Erythroblast (primary cell): ENCODE data around the gene ATAD3C.
"Not testable (repeated sequence)": the region's sequence is repeated elsewhere in the genome, so short reads cannot be mapped to it uniquely, and the experiment has no call there.

ENCODE experiments used
- DNase-seq, 2 experiments: peaks; one replicate each; lab custom pipeline; 2025; lab: John Stamatoyannopoulos, UW
- GATA1 ChIP-seq: IDR thresholded peaks from 2 replicates; pipeline ENCODE4 v1.6.1; 2011; ENCODE audit warnings: low read depth, mild to moderate bottlenecking, control low read depth, low read length, moderate library complexity
- POLR2A ChIP-seq: IDR thresholded peaks from 2 replicates; pipeline ENCODE4 v1.6.1; 2011; ENCODE audit warnings: mild to moderate bottlenecking, low read length

Gene ATAD3C, protein sequence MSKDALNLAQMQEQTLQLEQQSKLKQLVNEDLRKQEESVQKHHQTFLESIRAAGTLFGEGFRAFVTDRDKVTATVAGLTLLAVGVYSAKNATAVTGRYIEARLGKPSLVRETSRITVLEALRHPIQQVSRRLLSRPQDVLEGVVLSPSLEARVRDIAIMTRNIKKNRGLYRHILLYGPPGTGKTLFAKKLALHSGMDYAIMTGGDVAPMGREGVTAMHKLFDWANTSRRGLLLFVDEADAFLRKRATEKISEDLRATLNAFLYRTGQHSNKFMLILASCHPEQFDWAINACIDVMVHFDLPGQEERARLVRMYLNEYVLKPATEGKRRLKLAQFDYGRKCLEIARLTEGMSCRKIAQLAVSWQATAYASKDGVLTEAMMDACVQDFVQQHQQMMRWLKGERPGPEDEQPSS

DNA sequence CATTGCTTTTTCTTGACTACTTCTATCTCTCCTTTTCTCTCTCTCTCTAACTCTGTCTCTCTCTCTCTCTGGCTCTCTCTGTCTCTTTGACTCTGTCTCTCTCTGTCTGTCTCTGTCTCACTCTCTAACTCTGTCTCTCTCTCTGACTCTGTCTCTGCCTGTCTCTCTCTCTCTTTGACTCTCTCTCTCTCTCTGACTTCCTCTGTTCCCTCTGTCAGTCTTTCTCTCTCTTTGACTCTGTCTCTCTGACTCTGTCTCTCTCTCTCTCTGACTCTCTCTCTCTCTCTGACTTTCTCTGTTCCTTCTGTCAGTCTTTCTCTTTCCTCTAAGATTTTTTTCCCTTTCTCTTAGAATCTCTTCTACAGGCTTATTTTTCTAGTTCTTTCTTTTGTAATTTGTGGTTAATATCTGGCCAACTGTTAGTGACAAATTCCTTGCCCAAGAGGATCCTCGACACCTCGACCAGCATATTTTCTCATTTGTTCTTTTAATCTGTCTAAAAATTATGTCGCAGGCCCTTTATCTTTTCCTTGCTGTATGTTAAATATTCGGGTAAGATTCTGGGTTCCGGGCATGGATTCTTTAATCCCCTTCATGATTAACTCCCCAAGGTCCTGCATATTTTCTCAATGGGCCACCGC lies at the start of gene ATAD3C:
TSS of gene ATAD3C (plus strand) at position 591 of the 641 bp plus-strand sequence. CDS start 995 bp downstream, outside the sequence.
- DNase-seq: no peak
- TF ChIP-seq GATA1: no peak
- no peak for TF ChIP-seq POLR2A

DNA sequence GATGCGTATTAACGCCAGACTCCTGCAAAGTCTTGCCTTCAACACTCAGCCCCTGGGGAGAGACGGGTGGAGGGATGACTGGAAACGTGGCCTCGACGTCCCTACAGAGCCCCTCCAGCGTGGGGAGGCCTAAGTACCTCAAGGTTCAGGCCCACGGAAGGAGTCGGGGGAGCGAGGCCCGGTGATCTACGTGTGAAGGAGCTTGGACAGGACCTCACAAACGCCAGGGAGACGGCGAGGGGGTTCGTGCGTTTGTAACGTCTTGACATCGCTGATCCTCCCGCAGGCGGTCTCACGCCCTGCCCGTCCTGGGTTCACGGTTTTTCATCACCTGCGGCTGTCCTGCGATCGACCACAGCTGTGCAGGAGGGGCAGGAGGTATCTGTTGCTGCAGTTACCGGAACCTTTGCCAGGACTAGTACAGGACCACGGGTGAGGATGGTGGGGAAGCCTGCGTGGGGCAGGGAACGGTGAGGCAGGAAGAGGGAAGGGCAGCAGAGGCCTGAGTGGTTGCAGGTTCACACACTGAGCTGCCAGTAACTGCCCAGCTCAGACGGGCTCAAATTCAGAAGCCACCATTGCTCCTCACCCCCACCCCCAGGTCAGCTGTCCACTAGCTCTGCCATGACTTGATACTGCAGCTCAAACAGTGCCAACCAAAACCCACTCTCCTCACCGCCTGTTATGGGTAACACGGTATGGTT lies 49.5 kb upstream of the ATAD3C start:
- peak; percentile 70 to 75 for DNase-seq
- TF ChIP-seq POLR2A: peak; percentile 64
- TF ChIP-seq GATA1: no peak

DNA sequence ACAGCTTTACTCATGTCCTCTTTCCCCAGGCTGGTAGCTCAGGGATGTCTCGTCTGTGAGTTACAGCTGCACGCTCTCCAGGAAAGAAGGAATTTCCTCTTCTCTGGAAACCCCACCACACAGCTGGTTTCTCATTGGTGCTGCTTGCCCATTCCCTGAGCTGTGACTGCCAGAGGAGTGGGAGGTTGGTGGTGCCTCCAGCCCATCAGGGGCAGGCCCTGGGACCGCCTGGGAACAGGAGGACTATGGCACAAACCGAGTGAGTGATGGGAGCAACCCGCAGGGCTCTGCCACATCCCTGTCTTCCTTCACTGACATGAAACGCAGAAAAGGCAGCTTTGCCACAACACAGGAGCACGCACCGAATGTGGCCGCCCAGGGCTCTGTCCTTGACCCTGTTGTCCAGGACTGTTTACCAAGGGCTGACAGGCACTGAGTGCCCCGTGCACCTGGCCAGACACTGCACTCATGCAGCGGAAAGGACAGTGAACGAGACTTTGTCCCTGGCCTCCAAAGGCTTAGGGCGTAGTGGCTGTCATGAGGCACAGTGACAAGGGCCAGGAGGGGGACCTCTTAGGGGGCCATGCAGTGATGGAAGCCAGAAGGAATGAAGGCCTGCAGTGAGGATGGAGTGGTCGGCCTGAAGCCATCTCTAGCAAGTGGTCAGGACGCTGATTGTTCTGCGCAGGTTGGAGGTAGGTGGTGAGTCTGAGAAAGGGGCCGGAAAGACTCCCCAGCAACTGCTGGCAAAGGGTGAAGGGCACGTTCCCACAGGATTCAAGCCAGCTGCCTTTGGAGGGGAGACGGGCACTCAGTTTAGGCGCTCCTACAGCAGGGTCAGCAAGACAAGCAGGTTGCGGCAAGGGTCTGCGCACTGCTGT lies 48.7 kb upstream of the ATAD3C start:
- no peak for DNase-seq
- TF ChIP-seq POLR2A: no peak

DNA sequence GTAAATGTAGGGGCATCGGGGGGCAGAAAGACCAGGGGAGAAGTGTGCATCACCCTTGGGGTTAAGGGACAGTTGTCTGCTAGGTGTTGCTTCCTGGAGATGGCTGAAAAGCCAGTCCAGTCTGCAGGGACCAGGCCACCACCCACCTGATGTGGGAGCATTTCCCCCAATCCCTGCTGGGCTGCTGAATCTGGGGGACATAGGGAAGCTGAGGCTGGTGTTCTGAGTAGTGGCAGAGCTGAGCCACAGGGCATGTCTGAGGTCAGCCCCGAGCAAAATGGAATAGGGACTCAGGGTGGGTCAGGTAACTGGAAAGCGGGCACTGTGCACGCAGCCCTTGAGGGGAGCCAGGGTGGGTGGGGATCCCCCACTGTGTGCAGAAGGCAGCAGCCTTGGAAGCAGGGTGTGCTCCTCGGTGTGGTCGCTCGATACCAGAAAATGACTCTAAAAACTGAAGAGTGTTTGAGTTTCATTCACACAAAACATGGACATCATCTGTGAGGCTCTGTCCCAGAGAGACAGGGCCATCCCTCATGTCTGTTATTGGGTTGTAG lies 48.0 kb upstream of the ATAD3C start:
- no peak for DNase-seq
- peak; percentile 42 for TF ChIP-seq POLR2A
- TF ChIP-seq GATA1: no peak

DNA sequence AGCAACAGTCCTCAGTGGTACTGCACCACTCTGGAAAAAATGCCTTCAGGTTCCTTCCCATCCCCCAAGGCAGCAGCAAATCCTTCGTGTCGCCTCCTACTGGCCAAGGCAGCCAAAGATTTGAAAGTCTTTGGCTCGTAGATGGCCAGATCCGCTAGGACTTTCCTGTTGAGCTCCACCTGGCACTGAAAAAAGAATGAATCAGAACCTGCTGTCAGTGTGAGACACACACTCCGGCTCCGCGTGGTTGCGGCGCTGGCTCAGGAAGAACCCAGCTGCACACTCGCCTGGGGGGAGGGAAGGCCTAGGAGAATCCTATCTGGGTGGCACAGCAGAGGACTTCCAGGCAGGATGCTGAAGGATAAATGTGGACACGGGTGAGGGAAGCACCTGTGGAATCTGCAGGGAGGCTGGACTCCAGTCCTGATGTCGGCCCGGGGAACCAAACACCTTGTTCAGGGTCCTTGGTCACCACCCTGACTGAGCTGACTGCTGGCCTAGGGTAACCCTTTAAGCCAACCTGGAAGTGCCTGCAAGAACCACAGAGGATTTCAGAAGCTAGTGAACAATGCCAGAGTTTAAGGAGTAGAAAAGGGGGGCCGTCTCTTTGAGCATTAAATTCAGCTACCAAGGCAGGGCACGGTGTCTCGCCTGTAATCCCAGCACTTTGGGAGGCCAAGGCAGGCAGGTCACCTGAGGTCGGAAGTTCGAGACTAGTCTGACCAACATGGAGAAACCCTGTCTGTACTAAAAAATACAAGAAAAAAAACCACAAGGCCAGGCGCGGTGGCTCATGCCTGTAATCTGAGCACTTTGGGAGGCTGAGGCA lies 47.2 kb upstream of the ATAD3C start:
- TF ChIP-seq POLR2A: no peak
- TF ChIP-seq GATA1: no peak

DNA sequence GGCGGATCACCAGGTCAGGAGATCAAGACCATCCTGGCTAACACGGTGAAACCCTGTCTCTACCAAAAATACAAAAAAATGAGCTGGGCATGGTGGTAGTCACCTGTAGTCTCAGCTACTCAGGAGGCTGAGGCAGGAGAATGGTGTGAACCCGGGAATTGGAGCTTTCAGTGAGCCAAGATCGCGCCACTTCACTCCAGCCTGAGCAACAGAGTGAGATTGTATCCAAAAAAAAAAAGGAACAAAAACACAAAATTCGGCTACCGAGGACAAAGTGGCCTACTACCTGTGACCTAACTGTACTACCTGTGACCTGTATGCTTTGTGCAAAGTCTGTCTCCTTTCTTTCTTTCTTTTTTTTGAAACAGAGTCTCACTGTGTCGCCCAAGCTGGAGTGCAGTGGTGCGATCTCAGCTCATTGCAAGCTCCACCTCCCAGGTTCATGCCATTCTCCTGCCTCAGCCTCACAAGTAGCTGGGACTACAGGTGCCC lies 46.5 kb upstream of the ATAD3C start:
- DNase-seq: not testable (repeated sequence)

More for the DNA sequence above, 47.2 kb upstream of the ATAD3C start:
- peak; percentile 58 to 68 for DNase-seq

DNA sequence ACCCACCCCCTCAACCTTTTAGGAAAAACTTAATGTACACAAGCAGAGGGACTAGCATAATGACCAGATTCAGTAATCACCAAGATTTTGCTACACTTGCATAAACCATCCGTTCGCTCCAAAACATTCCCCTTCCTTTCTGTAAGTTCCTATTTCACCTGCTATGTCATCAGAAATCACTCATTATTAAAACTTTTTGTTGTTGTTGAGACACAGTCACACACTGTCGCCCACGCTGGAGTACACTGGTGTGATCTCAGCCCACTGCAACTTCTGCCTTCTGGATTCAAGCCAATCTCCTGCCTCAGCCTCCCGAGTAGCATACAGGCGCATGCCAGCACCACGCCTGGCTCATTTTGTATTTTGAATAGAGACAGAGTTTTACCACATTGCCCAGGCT lies 45.8 kb upstream of the ATAD3C start:
- DNase-seq: no peak
- TF ChIP-seq POLR2A (peak; percentile 19), GATA1 (no peak)

DNA sequence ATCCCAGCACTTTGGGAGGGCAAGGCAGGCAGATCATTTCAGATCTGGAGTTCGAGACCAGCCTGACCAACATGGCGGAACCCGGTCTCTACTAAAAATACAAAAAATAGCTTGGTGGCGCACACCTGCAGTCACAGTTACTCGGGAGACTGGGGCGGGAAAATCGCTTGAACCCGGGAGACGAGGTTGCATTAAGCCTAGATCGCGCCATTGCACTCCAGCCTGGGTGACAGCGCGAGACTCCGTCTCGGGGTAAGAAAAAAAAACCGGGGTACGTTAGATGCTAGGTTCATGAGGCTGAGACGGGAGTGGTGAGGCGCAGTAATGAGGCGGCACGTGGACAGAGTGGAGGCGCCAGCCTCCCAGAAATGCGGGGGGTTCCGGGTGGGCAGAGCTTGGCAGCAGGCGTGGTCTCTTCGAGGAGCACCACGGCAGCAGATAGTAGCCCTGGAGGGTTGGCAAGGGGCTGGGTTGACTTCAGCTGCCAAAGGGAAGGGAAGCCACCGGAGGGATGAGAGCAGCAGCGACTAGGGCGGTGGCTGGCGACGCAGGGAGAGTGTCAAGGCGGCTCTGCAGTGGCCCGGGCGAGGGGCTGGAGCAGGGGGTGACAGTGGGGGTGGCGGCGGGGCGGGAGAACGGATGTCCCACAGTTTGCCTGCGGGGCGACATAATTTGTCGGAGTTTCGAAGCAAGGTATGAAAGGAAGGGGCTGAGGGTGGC lies 43.2 kb upstream of the ATAD3C start:
- DNase-seq: peak; percentile 48 to 49
- TF ChIP-seq POLR2A (no peak), GATA1 (no peak)

DNA sequence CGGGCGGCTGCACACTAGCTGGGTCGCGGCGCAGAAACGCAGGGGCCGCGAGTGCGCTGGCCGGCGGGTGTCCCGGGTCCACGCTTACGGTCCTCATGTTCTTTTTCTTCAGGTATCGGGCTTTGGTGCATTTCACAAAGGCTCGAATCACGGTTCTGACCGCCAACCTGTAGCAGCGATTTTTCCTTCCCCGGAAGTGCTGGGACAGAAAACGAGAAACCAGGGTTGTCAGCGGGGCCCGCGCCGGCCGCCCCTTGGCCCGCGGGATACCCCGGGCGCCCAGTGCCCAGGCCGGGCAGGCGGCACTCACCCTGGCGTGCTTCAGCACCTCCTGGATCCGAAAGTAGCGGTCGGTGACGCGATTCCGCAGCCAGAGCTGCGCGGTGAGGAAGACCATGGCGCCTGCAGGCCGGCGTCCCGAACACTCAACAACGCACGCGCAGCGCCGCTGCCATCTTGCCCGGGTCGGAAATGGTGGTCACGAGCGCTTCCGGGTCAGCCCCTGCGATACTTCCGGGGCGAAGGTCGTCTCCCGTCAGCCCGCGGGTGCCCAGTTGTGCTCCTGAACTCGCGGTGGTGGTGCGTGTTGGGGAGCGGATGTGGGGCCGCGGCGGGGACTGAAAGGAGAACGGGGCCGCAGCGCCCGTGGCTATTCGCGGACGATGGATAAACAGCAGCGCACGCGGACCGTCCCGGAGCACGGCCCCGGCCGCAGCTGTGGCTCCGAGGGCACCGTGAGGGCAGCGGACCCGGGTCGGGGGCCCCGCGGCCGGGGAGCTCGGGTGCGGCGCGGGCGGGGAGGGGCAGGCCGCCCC lies 42.5 kb upstream of the ATAD3C start, which contains the start of gene MRPL20:
TSS of gene MRPL20 (minus strand) at position 473 of the 815 bp plus-strand sequence. CDS start at position 397, 76 bp downstream.
- TF ChIP-seq GATA1 (no peak), POLR2A (peak; percentile 92)
- peak; percentile 95 for DNase-seq

DNA sequence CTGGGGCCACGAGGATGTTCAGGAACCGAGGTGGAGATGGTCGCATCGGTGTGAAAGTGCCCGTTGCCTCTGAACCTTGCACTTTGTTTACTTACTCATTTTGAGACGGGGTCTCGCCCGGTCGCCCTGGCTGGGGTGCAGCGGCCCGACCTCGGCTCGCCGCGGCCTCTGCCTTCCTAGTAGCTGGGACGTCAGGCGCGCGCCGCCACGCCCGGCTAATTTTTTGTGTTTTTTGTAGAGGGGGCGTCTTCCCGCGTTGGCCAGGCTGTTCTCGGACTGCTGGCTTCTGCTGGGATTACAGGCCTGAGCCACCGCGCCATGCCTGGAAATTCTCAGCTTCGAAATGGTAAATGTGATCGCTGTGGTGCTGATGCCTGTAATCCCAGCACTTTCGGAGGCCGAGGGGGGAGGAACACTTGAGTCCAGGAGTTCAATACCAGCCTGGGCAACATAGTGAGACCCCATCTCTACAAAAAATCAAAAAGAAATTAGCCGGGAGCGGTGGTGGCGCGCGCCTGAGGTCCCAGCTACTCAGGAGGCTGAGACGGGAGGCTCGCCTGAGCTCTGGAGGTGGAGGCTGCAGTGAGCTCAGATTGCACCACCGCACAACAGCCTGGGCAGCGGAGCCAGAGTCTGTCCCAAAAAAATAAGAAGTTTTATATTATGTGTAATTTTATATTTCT lies 41.7 kb upstream of the ATAD3C start:
- peak; percentile 70 to 75 for DNase-seq
- TF ChIP-seq POLR2A: no peak

DNA sequence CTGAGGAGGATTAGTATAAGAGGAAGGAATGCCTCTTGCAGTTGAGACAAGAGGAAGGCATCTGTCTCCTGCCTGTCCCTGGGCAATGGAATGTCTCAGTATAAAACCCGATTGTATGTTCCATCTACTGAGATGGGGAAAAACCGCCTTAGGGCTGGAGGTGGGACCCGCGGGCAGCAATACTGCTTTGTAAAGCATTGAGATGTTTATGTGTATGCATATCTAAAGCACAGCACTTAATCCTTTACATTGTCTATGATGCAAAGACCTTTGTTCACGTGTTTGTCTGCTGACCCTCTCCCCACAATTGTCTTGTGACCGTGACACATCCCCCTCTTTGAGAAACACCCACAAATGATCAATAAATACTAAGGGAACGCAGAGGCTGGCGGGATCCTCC lies 39.3 kb upstream of the ATAD3C start:
- DNase-seq: not testable (repeated sequence)
